A549 treated with RU486 at 1 μM for 4 hours (cell line): ENCODE measurements around the gene RSU1. TPM values are rescaled to one million over a fixed set of nuclear protein-coding genes. Genes with fewer than 3 reads are reported as not detected.

ENCODE experiments used
- total RNA-seq: library from RNA; stranded (reverse); fragments of 200-300 nt; extraction: Qiagen RNA extraction; gene quantifications from 5 replicates; pipeline ENCODE4 v1.2.3, GENCODE V29; 2022; ENCODE audit warnings: low read depth

The RSU1 gene
- 81.2 to 95.2 TPM (median 85.5 TPM) in 5 replicates for total RNA-seq

DNA sequence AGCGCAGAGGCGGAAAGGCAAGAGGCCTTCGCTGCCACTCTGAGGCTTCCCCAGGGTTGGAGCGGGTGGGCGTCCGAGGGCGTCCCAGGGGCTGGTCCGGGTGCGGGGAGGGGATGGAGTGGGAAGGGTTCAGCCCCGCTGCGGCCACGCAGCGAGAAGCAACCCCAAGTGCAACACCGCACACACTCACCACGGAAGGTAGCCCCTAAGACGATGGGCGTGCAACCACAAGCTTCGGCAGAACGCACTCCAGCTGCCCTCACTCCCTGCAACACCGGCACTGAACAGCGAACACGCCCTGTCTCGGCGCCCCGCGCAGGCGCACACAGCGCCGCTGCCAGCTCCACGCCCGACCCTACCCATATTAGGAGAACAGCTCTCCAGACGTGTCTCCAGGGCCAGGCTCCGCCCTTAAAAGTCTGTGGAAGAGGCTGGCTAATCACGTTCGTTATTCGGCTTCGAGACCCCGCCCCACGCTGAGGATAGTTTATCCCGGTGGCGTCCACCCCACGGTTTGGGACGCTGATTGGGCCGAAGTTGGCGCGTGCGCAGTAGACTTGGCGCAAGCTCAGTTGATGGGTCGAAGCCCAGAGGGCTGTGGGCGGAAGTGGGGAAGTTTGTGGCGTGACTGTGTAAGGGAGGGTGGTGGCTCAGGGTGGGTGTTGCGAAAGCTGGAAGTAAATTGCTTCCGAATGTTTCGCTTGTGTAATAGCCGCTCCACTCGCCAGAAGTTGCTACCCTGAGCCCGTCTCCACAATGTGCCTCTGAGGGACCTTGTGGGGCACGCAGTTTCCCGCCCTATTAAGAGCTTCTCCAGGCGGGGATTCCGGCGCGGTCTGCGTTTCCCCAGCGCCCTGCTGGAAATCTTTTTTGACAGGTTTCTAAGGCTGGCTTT lies at the start of gene RSU1:
RSU1 (minus strand) TSS at position 300 of the 895 bp plus-strand sequence. CDS start 343 bp downstream, outside the sequence.

